ENCODE results near the gene SSC5D.
"Not testable (repeated sequence)": the region's sequence is repeated elsewhere in the genome, so short reads cannot be mapped to it uniquely, and the experiment has no call there.

Gene SSC5D

GRCh38 chr19:55495646-55496349 is 7.6 kb downstream of the SSC5D start:
- DNase-seq (ENCODE audit: extremely low spot score): no peak
- ChIA-PET POLR2A (no interaction called here), CTCF (interaction anchor here (1.4 to 8.2 kb wide), 2 partner anchors 9 to 355 kb away, joined by 5 to 43 read pairs; no protein-coding TSS in a partner anchor)
- TF ChIP-seq CTCF (IDR thresholded peaks at IDR 0.05; ENCODE audit: control extremely low read depth, extremely low read depth, low read depth, missing control alignments): no peak

- CTCF ChIA-PET: interaction anchor here (1.4 to 3.1 kb wide), 3 partner anchors 30 to 356 kb away, joined by 3 to 16 read pairs (median 5); no protein-coding TSS in a partner anchor
- not testable (repeated sequence) for DNase-seq (ENCODE audit: extremely low spot score)
These were observed 8.6 kb downstream of the SSC5D start for GRCh38 chr19:55496820-55497219.

GRCh38 chr19:55497763-55498162 is 9.5 kb downstream of the SSC5D start:
- no peak for DNase-seq (ENCODE audit: extremely low spot score)
- TF ChIP-seq CTCF (IDR thresholded peaks at IDR 0.05; ENCODE audit: control extremely low read depth, extremely low read depth, low read depth, missing control alignments): no peak
- POLR2A ChIA-PET: no interaction called here
- CTCF ChIA-PET: interaction anchor here (1.1 to 3.1 kb wide), 5 partner anchors 11 to 205 kb away, joined by 3 to 16 read pairs (median 3); partner anchors contain the start of gene U2AF2

More at GRCh38 chr19:55496820-55497219, 8.6 kb downstream of the SSC5D start:
- POLR2A ChIA-PET: not testable (repeated sequence)

GRCh38 chr19:55498246-55498840 is 10.1 kb downstream of the SSC5D start:
- POLR2A ChIA-PET: no interaction called here
- no peak for TF ChIP-seq CTCF (IDR thresholded peaks at IDR 0.05; ENCODE audit: control extremely low read depth, extremely low read depth, low read depth, missing control alignments)
- CTCF ChIA-PET: interaction anchor here (1.1 to 3.1 kb wide), 5 partner anchors 10 to 206 kb away, joined by 3 to 16 read pairs (median 3); partner anchors contain the start of gene U2AF2
- DNase-seq (ENCODE audit: extremely low spot score): no peak

- TF ChIP-seq CTCF (IDR thresholded peaks at IDR 0.05; ENCODE audit: control extremely low read depth, extremely low read depth, low read depth, missing control alignments): no peak
- ChIA-PET CTCF (interaction anchor here (0.8 to 5.0 kb wide), 4 partner anchors 16 to 833 kb away, joined by 3 to 59 read pairs (median 4); partner anchors contain the start of gene NAT14), POLR2A (no interaction called here)
- no peak for DNase-seq (ENCODE audit: extremely low spot score)
These were observed 12.2 kb downstream of the SSC5D start for GRCh38 chr19:55500368-55500952.

- DNase-seq (ENCODE audit: extremely low spot score): no peak
- POLR2A ChIA-PET: no interaction called here
- CTCF ChIA-PET: interaction anchor here (2.7 to 5.0 kb wide), 2 partner anchors 35 to 40 kb away, joined by 25 to 59 read pairs; partner anchors contain the start of gene ISOC2
- TF ChIP-seq CTCF (IDR thresholded peaks at IDR 0.05; ENCODE audit: control extremely low read depth, extremely low read depth, low read depth, missing control alignments): no peak
These were observed 14.1 kb downstream of the SSC5D start for GRCh38 chr19:55502197-55502952.
